HG03558 (cell line): ENCODE results near the gene JUNB.

Source experiments
- ATAC-seq: cut with Tn5 transposase; IDR thresholded peaks from one replicate; pipeline ENCODE4 v1.9.1; 2021; ENCODE audit warnings: moderate number of reproducible peaks; ENCODE audit not compliant: unreplicated experiment; ENCODE audit errors: extremely low read depth

JUNB gene

GRCh38 chr19:12791345-12792050 lies at the start of gene JUNB:
TSS of gene JUNB (plus strand) at chr19:12791486. CDS start at chr19:12791772, 286 bp downstream.
- no peak for ATAC-seq

DNA sequence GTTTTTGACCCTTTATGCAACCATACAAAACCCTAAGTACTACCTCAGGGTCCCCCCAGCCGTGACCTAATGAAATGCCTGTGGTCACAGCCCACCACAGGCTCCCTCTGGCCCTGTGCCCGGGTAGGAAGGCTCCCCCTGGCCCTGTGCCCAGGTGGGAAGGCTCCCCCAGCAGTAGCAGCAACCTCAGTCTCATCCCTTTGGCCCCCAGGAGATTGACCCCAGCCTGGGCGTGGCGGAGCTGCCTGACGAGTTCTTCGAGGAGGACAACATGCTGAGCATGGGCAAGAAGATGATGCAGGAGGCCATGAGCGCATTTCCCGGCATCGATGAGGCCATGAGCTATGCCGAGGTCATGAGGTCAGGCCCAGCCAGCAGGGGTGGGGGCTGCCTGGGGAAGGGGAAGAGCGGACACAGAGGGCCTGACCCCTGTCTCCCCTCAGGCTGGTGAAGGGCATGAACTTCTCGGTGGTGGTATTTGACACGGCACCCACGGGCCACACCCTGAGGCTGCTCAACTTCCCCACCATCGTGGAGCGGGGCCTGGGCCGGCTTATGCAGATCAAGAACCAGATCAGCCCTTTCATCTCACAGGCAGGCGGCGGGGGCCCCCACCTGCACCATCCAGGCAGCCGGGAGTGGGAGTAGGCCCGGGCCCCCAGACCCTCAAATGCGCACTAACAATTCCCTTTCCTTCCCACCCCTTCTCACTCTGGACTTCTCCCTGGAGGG lies 46.0 kb upstream of the JUNB start:
- ATAC-seq, result no peak

DNA sequence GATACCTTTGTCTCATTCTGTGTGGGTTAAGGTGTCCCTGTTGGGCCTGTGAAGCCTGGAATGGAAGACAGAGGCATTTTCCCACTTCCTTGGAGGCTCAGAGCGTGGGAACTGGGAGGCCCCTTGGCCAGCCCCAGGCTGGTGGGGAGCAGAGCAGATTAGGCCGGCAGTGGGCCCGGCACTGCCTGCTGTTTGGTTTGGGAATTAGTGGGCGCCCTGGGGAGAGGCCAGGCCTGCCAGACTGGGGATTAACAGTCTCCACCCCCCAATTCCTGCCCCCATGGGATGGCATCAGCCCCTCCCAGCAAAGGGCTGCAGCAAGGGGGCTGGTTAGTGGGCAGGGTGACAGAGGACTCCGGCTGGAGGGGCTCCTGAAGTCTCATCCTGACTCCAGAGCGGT lies 42.8 kb upstream of the JUNB start:
- no peak for ATAC-seq

DNA sequence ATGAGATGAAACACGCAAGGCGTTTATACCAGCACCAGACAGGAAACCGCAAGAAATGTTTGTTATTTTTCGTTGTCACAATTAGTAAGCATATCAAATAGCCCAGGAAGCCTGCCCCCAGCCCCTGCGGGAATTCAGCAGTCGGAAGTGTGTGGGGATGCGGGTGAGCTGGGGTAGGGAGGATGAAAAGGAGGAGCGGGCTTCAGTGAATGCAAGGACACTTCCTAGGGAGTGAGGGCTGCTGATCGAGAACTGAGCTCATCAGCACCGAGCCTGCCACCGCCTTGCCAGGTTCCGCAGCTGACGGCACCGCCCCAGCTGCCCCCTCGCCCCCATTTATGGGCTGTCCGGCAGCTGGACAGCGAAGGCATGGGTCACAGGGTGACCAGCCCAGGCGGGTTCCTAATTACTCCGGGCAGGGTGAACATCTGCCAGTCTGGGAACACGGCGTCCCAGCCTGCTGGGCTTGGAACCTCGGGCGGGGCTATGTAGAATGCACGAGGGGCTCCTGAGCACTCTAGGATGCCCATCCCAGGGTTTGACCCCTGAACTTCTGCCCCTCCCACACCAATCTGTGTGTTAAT lies 41.3 kb upstream of the JUNB start:
- no peak for ATAC-seq

DNA sequence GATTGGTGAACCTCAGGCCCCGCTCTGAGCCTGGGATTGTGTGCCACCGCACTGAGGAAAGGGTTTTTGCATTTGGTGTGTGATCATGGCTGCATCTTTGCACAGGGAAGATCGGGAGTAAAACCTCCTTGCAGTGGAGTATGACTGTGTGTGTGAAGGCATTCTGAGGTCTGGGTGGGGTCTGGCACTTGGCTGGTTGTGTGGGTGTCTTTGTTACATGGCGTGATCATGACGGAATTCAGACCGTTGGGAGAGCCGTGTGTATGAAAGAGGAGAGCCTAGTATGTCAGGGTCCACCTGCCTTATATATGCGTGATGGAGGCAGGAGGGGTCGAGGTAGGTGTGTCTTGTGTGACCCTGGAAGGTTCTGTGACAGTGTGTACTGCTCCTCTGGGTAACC lies 40.4 kb upstream of the JUNB start:
- no peak for ATAC-seq

- no peak for ATAC-seq
Measured at GRCh38 chr19:12751635-12752034, 39.7 kb upstream of the JUNB start, which contains the start of gene BEST2. TSS of gene BEST2 (plus strand) at chr19:12751791. CDS start at chr19:12752593, 802 bp downstream.

- ATAC-seq, result no peak
Measured at GRCh38 chr19:12752056-12752781, 39.1 kb upstream of the JUNB start.

GRCh38 chr19:12754465-12755196 lies 36.7 kb upstream of the JUNB start:
- no peak for ATAC-seq

- no peak for ATAC-seq
Measured at GRCh38 chr19:12756150-12756883, 35.0 kb upstream of the JUNB start.

DNA sequence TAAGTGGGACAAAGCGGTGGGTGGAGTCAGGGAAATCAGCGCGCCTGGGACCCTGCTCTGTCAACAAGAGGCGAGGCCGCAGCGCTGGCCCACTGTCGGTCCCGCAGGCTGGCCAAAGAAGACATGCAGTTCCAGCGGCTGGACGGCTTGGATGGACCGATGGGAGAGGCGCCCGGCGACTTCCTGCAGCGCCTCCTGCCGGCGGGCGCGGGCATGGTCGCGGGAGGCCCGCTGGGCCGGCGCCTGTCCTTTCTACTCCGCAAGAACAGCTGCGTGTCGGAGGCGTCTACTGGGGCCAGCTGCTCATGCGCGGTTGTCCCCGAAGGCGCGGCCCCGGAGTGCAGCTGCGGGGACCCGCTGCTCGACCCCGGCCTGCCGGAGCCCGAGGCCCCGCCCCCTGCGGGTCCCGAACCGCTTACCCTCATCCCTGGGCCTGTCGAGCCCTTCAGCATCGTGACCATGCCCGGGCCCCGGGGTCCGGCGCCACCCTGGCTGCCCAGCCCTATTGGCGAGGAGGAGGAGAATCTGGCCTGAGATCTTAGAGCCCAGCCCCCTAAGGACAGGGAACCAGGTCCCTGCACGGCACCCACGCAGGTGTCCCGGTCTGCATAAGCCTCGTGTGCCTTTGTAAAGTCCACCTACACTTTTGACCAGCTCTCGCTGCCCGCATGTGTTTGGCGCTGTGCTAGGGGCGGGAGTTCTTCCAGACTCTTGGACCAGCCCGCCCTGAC lies 33.6 kb upstream of the JUNB start:
- ATAC-seq, result no peak

DNA sequence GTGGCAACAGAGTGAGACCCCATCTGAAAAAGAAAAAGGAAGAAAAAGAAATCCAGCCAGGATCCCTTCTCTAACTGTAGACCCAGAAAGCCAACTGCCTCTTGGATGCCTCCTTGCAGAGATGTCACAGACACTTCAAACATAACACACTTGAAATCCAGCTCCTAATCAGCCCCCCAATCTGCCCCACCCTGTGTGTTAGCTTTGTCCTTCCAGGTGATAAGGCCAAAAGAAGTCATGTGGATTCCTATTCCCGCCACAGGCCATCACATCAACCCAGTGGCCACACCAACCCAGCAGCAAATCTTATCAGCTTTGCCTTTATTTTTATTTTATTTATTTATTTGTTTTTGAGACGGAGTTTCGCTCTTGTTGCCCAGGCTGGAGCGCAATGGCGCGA lies 31.6 kb upstream of the JUNB start:
- no peak for ATAC-seq

GRCh38 chr19:12763100-12763499 lies 28.2 kb upstream of the JUNB start:
- no peak for ATAC-seq

- ATAC-seq, result no peak
Measured at GRCh38 chr19:12764698-12765097, 26.6 kb upstream of the JUNB start.

GRCh38 chr19:12766051-12766521 lies 25.2 kb upstream of the JUNB start:
- no peak for ATAC-seq

GRCh38 chr19:12767150-12767549 lies 24.1 kb upstream of the JUNB start:
- no peak for ATAC-seq

DNA sequence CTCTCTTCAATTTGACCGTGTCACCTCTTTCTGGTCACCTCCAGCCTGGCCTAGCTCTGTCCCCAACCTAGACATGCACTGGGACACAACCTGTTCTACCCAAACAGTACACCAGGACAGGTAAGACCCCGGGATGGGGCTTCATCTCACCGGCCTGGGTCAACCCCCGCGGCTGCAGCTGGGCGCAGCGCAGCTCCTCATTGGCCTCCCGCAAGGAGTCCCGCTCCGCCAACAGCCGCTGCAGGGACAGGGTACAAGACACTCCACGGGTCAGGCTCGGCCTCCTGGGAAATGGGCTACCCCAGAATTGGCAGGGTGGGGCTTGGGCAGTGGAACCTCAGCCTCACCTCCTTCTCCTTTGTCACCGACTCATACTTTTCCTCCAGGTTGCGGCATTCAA lies 23.6 kb upstream of the JUNB start:
- ATAC-seq, result no peak

GRCh38 chr19:12769689-12770088 lies 21.6 kb upstream of the JUNB start:
- no peak for ATAC-seq

- ATAC-seq, result no peak
Measured at GRCh38 chr19:12770922-12771321, 20.4 kb upstream of the JUNB start.

DNA sequence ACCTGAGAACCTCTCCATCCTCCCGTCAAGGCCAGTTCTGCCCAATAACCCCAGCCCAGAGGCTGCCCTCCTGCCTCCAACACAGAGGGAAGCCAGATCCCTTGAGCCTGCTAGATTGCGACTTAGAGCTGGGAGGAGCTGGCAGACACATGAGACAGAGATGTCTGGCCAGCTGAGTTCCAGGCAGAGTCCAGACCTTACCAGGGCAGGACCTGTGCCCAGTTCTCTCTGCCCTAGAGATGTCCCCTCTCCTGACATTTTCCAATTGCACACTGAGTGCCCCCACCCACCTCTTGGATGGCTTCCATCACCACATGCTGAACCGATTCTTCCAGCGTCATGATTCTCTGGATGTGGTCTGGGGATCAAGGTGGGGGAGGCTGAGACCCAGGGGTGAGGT lies 19.0 kb upstream of the JUNB start:
- ATAC-seq, result no peak
